Measurements from ENCODE around the gene PDRG1. TPM values are rescaled to one million over a fixed set of nuclear protein-coding genes. Genes with fewer than 3 reads are reported as not detected.
A peak's percentile ranks its signal among the peaks of the same experiment; 100 is the strongest.

PDRG1 gene
- polyA plus RNA-seq, 1 donor from 2014 or later, result 50.6 TPM

DNA sequence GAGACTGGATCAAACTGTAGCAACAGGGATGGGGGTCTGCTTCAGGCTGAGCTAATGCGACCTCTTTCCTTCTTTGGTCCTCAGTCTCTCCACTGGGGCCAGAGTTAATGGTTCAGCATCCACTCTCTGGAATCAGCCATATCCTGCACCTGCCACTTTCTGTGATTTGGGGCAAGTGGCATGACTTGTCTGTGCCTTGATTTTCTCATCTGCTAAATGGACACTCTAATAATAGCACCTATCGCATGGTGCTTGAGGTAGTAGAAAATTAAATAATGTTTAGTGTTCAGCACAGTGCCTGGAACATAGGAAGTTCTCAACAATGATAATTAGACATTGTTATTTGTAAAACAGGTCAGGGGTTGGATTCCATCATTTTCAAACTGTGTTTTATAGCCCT is 22.4 kb upstream of the PDRG1 start:
- Histone ChIP-seq H3K4me3 (ENCODE audit: low read length) (peak overlapping the region; percentile 53), H3K4me2 (ENCODE audit: low read length) (no peak overlapping the region), H3K27ac (ENCODE audit: low read length) (no peak overlapping the region), H3F3A (ENCODE audit: insufficient read depth, low read length, poor library complexity, severe bottlenecking) (no peaks in the 10 kb centered on the region), H3K36me3 (ENCODE audit: insufficient read depth, low read length) (no peaks in the 10 kb centered on the region), H3K9me2 (ENCODE audit: insufficient read depth, low read length) (no peaks in the 10 kb centered on the region), H3K9me3 (ENCODE audit: low read length) (no peaks in the 10 kb centered on the region), H2AFZ (ENCODE audit: low read depth, low read length) (no peak overlapping the region), H3K9ac (ENCODE audit: low read length) (no peak overlapping the region), H3K79me2 (replicated peaks; ENCODE audit: insufficient read depth, low read length) (peaks cover 42% of the 10 kb centered on the region), H4K20me1 (ENCODE audit: insufficient read depth) (peaks cover 3% of the 10 kb centered on the region), H3K27me3 (ENCODE audit: insufficient read depth, low read depth, low read length) (no peaks in the 10 kb centered on the region)
- TF ChIP-seq SMC3 (conservative IDR thresholded peaks at IDR 0.05; ENCODE audit: poor library complexity) (no peak), EZH2 (IDR thresholded peaks at IDR 0.05; ENCODE audit: borderline replicate concordance, insufficient read depth, low read length, poor library complexity, severe bottlenecking) (no peak), EP300 (conservative IDR thresholded peaks at IDR 0.05; ENCODE audit: poor library complexity, severe bottlenecking) (no peak), RAD21 (conservative IDR thresholded peaks at IDR 0.05) (no peak), POLR2AphosphoS5 (IDR thresholded peaks at IDR 0.05) (no peak), TAF1 (IDR thresholded peaks at IDR 0.05; ENCODE audit: low read depth) (no peak), CTCF (IDR thresholded peaks at IDR 0.05; ENCODE audit: poor library complexity, severe bottlenecking) (no peak), MXI1 (conservative IDR thresholded peaks at IDR 0.05; ENCODE audit: poor library complexity, severe bottlenecking) (no peak)
- TF ChIP-seq, protein P1, sequence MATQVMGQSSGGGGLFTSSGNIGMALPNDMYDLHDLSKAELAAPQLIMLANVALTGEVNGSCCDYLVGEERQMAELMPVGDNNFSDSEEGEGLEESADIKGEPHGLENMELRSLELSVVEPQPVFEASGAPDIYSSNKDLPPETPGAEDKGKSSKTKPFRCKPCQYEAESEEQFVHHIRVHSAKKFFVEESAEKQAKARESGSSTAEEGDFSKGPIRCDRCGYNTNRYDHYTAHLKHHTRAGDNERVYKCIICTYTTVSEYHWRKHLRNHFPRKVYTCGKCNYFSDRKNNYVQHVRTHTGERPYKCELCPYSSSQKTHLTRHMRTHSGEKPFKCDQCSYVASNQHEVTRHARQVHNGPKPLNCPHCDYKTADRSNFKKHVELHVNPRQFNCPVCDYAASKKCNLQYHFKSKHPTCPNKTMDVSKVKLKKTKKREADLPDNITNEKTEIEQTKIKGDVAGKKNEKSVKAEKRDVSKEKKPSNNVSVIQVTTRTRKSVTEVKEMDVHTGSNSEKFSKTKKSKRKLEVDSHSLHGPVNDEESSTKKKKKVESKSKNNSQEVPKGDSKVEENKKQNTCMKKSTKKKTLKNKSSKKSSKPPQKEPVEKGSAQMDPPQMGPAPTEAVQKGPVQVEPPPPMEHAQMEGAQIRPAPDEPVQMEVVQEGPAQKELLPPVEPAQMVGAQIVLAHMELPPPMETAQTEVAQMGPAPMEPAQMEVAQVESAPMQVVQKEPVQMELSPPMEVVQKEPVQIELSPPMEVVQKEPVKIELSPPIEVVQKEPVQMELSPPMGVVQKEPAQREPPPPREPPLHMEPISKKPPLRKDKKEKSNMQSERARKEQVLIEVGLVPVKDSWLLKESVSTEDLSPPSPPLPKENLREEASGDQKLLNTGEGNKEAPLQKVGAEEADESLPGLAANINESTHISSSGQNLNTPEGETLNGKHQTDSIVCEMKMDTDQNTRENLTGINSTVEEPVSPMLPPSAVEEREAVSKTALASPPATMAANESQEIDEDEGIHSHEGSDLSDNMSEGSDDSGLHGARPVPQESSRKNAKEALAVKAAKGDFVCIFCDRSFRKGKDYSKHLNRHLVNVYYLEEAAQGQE (IDR thresholded peaks at IDR 0.05; ENCODE audit: borderline replicate concordance), result no peak

DNA sequence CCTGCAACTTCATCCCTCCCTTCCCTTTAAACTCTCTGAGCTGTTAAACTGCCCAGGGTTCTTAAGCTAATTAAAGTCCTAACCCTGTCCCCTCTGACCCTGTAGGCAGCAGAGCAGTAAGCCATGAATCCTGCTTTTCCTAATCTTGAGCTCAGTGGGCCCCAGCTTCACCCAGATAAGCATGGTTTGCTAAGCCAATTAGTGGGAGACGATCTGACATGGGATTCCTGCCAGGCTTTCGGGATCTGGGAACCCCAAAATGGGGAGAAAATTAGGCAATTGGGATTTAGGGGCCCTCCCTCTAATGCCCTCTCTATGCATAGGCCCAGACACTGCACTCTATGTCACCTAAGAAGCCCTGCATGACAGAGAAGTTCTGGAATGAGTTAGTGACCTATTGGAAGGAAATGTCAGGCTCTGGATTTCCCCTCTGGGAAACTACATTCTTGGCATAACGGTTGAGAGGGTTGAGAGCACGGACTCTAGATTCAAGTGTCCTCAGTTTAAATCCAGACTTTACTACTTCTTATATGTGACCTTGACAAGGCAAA is 20.7 kb upstream of the PDRG1 start:
- Histone ChIP-seq H3K4me2 (ENCODE audit: low read length) (no peak overlapping the region), H3K27me3 (ENCODE audit: insufficient read depth, low read depth, low read length) (no peaks in the 10 kb centered on the region), H3K27ac (ENCODE audit: low read length) (no peak overlapping the region), H3K79me2 (replicated peaks; ENCODE audit: insufficient read depth, low read length) (peaks cover 47% of the 10 kb centered on the region), H2AFZ (ENCODE audit: low read depth, low read length) (no peak overlapping the region), H3K9me3 (ENCODE audit: low read length) (no peaks in the 10 kb centered on the region), H3K9me2 (ENCODE audit: insufficient read depth, low read length) (no peaks in the 10 kb centered on the region), H3K36me3 (ENCODE audit: insufficient read depth, low read length) (no peaks in the 10 kb centered on the region), H3F3A (ENCODE audit: insufficient read depth, low read length, poor library complexity, severe bottlenecking) (no peaks in the 10 kb centered on the region), H3K4me3 (ENCODE audit: low read length) (peak overlapping the region; percentile 24), H3K9ac (ENCODE audit: low read length) (no peak overlapping the region), H4K20me1 (ENCODE audit: insufficient read depth) (peaks cover 2% of the 10 kb centered on the region)
- TF ChIP-seq POLR2AphosphoS5 (IDR thresholded peaks at IDR 0.05) (no peak), CTCF (IDR thresholded peaks at IDR 0.05; ENCODE audit: poor library complexity, severe bottlenecking) (no peak), EZH2 (IDR thresholded peaks at IDR 0.05; ENCODE audit: borderline replicate concordance, insufficient read depth, low read length, poor library complexity, severe bottlenecking) (no peak), MXI1 (conservative IDR thresholded peaks at IDR 0.05; ENCODE audit: poor library complexity, severe bottlenecking) (no peak), SMC3 (conservative IDR thresholded peaks at IDR 0.05; ENCODE audit: poor library complexity) (no peak), RAD21 (conservative IDR thresholded peaks at IDR 0.05) (no peak), TAF1 (IDR thresholded peaks at IDR 0.05; ENCODE audit: low read depth) (no peak), EP300 (conservative IDR thresholded peaks at IDR 0.05; ENCODE audit: poor library complexity, severe bottlenecking) (no peak)
- TF ChIP-seq, protein P1 (IDR thresholded peaks at IDR 0.05; ENCODE audit: borderline replicate concordance), result no peak
